SK-N-SH (cell line): ENCODE data around the gene UBE2E1.

Experiments used
- FOXJ3 ChIP-seq: sonication (generic); formaldehyde crosslinking; IDR thresholded peaks from 2 replicates; pipeline ENCODE4 v1.5.1; 2020; ENCODE audit warnings: mild to moderate bottlenecking, missing genetic modification reagents
- TCF12 ChIP-seq: IDR thresholded peaks from 2 replicates; pipeline ENCODE4 v1.4.0; 2012
- TF ChIP-seq, protein P1 (sequence below): fragments of 150-350 bp; IDR thresholded peaks from 2 replicates; pipeline ENCODE4 v1.6.1; 2016; ENCODE audit warnings: mild to moderate bottlenecking, low read depth, low read length

DNA sequence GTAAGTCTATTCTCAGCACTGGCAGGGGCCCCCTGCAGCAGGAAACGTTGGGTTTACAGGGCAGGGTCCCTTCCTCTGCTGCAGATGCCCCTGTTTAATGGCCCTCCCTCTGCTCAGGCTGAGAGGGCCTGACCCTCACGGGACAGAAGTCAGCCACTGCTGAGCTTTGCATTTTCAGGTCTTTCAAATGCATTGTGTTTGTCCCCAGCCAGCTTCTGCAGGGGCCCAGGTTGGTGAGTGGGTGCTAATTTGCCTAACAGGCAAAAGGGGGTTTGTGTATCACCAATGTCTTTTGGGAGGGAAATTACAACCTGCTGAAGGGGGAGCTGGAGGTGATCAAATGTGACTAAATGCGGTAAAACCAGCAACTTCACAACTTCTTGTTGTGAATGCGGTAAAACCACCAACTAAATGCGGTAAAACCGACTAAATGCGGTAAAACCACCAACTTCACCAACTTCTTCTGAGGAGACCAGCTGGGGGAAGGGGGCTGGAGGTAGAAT lies 44.8 kb upstream of the UBE2E1 start:
- no peak for TF ChIP-seq TCF12
- TF ChIP-seq, protein P1, sequence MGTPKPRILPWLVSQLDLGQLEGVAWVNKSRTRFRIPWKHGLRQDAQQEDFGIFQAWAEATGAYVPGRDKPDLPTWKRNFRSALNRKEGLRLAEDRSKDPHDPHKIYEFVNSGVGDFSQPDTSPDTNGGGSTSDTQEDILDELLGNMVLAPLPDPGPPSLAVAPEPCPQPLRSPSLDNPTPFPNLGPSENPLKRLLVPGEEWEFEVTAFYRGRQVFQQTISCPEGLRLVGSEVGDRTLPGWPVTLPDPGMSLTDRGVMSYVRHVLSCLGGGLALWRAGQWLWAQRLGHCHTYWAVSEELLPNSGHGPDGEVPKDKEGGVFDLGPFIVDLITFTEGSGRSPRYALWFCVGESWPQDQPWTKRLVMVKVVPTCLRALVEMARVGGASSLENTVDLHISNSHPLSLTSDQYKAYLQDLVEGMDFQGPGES = no peak
- TF ChIP-seq FOXJ3 (CRISPR knock-in tag) = no peak
